ENCODE data around the gene TYW3. TPM values are rescaled to one million over a fixed set of nuclear protein-coding genes. Genes with fewer than 3 reads are reported as not detected.

Gene TYW3
- total RNA-seq = 13.3 and 18.5 TPM in 2 replicates
- 10.1 TPM for polyA plus RNA-seq (2012)

- peak; percentile 98 for DNase-seq (ENCODE audit: low read depth)
Observed at GRCh38 chr1:74732960-74733603, at the start of gene TYW3, which contains the start of gene CRYZ. Gene TYW3, plus strand, starts transcription at chr1:74733152. Its CDS starts 93 bp downstream, at chr1:74733245. Gene CRYZ, minus strand, starts transcription at chr1:74733050. Its CDS starts 8,229 bp downstream, at chr1:74724821.

GRCh38 chr1:74683656-74684055 lies 49.3 kb upstream of the TYW3 start:
- no peak for DNase-seq (ENCODE audit: low read depth)

GRCh38 chr1:74684301-74684700 lies 48.7 kb upstream of the TYW3 start:
- DNase-seq (ENCODE audit: low read depth) = no peak

- no peak for DNase-seq (ENCODE audit: low read depth)
Observed at GRCh38 chr1:74686928-74687327, 46.0 kb upstream of the TYW3 start.

DNA sequence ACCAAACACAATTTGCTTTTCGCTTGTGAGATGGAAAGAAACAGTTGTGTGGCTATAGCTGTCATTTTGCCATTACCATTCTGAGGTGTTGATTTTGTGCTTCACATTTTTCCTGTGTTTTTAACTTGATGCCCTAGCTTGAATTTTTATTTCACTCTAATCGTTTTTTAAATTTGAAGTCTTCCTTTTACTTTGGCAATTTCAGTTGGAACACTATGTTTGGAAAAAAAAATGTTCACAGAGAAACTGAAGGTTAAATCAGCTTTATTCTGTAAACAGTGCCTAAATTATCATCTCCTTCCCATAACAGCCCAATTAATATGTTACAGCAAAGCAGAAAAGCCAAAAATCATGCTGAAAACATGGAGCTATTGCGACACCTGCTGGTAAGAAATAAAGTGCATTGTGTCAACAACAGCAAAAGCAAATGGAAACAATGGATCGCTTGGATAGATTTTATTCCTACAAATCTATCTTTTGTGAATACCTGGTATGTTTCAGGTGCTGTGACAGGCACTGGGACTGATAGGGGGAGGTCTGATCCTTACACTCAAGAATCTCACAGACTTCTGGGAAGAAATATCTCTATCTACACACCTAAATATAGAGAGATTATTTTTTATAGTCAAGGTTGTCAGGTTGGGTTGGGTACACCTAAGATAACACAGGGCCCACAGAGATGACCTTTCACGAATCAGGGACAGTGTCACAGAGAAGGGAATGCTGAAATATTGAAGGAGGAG lies 43.2 kb upstream of the TYW3 start:
- DNase-seq (ENCODE audit: low read depth) = peak; percentile 77

DNA sequence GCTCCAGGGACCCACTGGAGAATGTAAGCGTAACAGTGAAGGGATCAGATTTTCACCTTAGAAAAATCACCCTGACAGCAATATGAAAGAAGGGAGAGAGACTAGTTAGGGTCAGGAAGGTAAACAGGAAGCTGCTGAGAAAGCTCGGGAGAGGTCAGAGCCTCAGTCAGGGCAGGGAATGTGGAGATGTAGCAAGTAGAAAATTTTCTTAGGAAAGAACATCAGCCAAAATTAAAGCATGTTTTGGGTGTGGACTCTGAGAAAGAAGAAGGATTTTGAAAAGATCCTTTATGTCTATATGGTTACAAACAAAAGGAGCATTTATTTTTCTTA lies 42.6 kb upstream of the TYW3 start:
- no peak for DNase-seq (ENCODE audit: low read depth)

DNA sequence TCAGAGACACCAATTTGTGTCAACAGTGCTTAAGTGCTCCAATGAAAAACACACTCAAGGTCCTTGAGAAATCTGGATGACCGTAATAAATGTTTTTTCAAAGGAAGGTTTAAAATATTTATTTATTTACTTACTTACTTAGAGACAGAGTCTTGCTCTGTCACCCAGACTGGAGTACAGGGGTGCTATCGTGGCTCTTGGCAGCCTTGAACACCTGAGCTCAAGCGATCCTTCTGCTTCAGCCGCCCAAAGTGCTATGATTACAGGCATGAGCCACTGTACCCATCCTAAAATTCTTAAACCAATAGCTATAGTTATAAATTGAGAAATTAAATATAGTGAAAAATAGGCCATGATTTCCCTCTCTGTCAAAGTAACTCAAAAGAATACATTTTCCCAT lies 42.0 kb upstream of the TYW3 start:
- DNase-seq (ENCODE audit: low read depth) = no peak

DNA sequence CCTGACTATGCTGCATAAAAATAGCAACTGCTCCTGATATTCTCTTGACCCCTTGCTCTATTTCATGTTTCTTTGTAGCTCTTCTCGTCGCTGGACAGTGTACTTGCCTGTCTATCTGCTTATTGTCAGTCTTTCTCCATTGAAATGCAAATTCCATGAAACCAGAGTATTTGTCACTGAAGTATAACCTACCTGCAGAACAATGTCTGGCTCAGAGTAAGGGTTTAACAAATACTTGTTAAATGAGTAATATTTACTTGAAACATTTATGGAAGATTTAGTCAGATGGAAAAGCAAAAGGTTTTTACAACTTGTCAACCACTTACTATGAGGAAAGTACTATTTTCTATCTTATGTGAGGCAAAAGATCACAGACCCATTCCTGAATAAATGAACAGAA lies 39.5 kb upstream of the TYW3 start:
- no peak for DNase-seq (ENCODE audit: low read depth)

DNA sequence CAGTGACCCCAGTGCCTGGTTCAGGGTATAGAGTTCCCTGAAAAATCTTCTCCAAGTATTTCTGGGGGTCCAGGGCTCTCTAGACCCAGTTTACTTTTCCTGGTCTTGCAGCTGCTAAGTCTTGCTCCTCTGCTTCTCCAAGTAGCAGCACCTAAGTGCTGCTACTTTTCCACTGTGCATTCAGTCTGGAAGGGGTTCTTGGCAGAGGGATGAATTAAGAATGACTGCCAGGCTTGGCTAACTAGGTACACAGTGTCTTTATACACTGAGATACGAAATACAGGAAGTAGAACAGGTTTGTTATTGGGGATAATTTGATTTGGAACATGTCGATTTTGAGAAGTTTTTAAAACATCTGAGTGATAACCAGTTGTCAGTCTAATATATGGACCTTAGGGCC lies 35.1 kb upstream of the TYW3 start:
- no peak for DNase-seq (ENCODE audit: low read depth)

DNA sequence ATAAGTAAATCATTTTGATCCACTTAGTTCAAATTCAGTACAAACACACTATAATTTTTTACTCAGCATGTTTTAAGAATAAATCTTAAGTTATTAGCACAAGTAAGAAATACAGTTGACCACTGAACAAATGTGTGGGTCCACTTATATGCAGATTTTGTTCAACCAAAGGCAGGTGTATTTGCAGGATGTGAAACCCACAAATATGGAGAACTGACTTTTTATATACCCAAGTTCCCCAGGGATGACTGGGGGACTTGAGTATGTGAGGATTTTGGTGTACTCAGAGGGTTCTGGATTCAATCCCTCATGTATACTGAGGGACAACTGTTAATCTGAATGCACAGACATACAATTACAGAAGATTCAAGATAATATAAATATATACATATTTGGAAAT lies 33.6 kb upstream of the TYW3 start:
- DNase-seq (ENCODE audit: low read depth) = peak; percentile 4

DNA sequence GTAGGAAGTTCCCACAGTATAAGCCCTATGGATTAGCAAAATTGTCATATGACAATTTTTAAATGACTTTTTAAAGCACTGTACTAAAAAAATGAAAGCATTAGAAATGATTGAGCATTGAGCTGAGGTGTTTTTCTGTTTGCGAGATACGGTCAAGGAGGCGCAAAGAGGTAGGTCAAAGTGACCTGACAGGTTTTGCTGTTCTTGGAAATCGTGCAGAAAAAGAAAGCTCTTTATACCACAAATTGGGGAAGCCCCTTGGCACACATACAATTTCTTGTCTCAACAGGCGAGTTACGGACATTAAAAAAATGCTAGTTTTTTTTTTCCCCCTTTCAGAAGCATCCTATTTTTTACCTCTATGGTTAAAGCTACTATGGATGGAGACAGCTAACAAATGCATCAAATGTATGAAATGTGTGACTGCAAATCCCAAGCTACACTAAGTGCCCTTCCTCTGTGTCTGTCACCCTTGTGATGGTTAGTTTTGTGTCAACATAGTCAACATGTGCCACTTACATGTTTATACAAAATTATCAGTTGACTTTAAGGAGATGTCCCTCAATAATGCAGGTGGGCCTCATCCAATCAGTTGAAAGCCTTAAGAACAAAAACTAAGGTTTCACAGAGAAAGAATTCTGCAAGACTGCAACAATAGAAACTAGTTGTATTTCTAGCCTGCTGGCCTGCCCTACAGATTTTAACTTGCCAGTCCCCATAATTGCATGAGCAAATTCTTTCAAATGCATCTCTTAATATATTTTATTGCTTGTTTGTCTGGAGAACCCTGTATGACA lies 29.4 kb upstream of the TYW3 start:
- DNase-seq (ENCODE audit: low read depth) = no peak

- no peak for DNase-seq (ENCODE audit: low read depth)
Observed at GRCh38 chr1:74712881-74713280, 20.1 kb upstream of the TYW3 start.

GRCh38 chr1:74713849-74714248 lies 19.1 kb upstream of the TYW3 start:
- no peak for DNase-seq (ENCODE audit: low read depth)

DNA sequence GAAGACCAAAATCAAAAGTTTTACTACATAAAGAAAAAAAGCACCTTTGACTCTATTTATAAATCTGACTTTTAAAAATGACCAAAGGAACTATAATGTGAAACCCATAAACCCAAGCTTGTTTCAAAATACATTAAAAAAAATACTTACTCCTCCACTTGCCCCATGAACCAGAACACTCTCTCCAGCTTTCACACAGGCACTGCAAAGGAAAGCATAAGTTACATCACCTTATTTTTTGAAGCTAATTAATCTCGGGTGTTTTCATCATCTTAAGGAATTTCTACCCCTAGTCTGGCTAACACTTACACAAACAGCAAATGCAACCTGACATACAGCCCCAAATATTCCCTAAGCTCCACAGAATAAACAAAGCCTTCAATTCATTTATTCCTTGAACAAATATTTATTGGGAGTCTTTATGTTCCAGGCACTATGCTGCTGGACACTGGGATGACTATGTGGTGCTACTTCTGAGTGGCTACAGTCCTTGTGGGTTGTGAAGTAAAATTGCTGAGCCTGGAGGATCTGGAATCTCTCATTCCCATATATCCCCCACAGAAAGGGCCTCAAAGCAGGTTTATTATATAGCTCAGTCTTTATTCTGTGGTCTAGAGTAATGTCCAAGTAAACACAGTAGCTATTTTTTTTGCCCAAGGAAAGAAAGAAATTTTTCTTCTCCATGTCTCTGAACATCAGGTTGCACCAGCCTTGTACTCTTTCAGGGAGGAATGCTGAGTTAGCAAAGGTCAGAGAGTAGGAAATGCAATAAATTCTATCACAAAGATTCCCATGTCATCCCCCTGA lies 18.3 kb upstream of the TYW3 start:
- DNase-seq (ENCODE audit: low read depth) = no peak

GRCh38 chr1:74715236-74715502 lies 17.8 kb upstream of the TYW3 start:
- DNase-seq (ENCODE audit: low read depth) = no peak

DNA sequence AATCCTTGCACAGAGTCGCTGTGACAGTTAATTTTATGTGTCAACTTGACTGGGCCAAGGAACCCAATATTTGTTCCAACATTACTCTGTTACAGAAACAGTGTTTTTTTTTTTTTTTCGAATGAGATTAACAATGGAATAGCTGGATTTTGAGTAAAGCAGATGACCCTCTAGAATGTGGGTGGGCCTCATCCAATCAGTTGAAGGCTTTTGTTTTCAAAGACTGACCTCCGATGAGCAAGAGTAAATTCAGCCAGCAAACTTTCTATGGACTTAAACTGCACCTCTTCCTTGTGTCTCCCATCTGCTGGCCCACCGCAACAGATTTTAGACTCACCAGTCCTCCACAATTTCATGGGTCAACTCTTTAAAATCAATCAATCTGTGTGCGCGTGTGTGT lies 17.1 kb upstream of the TYW3 start:
- DNase-seq (ENCODE audit: low read depth) = no peak

GRCh38 chr1:74716822-74717221 lies 16.1 kb upstream of the TYW3 start:
- DNase-seq (ENCODE audit: low read depth) = no peak

GRCh38 chr1:74717626-74718025 lies 15.3 kb upstream of the TYW3 start:
- DNase-seq (ENCODE audit: low read depth) = no peak

DNA sequence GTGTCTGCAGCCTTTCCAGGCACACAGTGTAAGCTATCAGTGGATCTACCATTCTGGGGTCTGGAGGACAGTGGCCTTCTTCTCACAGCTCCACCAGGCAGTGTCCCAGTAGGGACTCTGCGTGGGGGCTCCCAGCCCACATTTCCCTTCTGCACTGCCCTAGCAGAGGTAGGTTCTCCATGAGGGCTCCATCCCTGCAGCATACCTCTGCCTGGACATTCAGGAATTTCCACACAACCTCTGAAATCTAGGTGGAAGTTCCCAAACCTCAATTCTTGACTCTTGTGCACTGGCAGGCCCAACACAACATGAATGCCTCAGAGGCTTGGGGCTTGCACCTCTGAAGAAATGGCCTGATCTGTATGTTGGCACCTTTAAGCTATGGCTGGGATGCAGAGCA lies 6.9 kb upstream of the TYW3 start:
- DNase-seq (ENCODE audit: low read depth) = no peak

GRCh38 chr1:74728736-74729135 lies 4.2 kb upstream of the TYW3 start:
- DNase-seq (ENCODE audit: low read depth) = no peak

- peak; percentile 71 for DNase-seq (ENCODE audit: low read depth)
Observed at GRCh38 chr1:74729741-74730478, 3.0 kb upstream of the TYW3 start.
